ENCODE data around the gene SPRING1.

The SPRING1 gene

DNA sequence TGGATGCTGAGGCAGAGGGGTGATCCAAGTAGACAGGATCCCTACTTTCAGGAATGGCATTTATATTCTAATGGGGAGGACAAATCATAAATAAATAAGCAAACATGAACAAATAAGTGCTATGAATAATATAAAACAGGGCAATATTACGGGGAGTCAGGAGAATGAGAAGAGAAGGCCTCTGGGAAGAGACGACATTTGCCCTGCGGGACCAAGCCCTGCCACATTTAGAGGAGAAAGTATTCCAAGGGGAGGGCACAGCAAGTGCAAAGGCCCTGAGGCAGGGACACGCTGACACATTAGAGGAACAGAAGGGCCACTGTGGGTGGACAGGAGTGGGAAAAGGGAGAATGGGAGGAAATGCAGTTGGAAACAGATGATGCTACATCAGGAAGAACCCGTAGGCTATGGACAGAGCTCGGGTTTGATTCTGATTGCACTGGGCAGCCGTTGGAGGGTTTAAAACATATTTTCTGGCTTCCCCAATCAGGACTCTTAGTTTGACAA, 1.6 kb upstream of the SPRING1 start:
- DNase-seq, result no peak

DNA sequence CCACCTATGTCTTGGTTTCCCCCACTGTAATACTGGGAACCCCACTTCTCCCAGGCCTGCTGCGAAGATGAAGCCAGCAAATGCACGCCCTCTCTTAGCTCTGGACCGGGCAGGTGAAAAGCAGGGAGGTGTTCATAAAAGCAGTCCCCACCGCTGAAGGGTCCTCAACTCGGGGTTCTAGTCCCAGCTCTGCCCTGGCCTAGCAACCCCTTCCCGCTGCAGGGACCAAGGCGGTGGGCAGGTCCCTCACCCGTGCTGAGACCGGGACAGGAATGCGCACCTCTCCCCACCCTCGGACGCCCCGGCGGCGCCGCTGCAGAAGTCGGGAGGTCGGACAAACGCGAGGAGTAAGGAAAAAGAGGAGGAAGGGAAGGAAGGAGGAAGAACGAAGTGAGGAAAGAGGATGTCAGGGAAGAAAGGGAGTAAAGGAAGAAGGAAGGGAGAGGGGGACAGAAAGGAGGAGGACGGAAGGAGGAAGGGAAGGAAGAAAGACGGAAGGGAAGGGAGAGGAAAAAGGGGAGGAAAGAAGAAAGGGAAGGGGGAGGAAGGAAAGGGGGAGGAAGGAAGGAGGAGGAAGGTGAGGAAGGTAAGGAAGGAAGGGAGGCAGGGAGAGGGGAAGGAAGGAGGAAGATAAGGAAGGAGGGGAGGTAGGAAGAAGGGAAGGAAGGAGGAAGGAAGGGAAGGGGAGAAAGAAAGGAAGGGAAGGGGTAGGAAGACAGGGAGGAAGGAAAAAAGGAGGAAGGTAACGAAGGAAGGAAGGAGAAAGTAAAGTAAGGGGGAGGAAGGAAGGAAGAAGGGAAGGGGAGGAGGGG, 701 bp downstream of the SPRING1 start:
- DNase-seq, result no peak

DNA sequence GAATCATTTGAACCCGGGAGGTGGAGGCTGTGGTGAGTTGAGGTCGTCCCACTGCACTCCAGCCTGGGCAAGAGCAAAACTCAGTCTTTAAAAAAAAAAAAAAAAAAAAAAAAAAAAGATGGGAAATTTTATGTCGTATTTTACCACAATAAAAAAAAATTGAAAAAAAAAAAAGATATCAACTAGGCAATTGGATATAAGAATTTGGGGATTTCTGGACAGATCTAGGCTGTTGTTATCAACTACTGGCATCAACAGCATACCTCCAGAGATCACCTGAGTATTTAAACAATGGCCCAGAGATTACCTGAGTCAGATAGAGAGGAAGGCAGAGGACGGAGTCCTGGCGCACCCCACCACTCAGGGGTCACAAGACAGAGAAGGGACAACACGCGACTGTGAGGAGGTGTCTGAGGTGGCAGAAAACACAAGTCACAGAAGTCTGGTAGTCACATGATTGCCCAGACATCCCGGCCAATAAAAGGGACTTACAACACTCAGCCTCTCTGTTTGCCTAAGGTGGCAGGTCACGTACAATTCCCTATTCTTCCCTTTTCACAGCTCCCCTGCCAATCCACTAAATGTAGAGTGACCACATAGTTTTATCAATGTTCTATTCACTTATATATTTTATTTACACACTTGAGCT, 1.8 kb downstream of the SPRING1 start:
- no peak for DNase-seq

DNA sequence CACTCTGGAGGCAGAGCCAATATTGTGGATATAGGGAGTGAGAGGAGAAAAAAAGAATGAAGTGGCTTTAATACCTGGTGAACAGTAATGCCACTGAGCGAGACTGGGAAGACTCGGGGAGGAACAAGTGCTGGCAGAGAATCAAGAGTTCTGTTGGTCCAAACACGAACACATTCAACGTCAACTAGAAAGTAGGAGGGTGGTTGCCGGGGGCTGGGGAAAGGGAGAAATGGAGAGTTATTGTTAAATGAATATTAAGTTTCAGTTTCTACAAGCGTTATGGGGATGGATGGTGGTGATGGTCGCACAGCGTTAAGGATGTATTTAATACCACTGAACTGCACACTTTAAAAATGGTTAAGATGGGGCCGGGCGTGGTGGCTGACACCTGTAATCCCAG, 2.8 kb downstream of the SPRING1 start:
- no peak for DNase-seq

DNA sequence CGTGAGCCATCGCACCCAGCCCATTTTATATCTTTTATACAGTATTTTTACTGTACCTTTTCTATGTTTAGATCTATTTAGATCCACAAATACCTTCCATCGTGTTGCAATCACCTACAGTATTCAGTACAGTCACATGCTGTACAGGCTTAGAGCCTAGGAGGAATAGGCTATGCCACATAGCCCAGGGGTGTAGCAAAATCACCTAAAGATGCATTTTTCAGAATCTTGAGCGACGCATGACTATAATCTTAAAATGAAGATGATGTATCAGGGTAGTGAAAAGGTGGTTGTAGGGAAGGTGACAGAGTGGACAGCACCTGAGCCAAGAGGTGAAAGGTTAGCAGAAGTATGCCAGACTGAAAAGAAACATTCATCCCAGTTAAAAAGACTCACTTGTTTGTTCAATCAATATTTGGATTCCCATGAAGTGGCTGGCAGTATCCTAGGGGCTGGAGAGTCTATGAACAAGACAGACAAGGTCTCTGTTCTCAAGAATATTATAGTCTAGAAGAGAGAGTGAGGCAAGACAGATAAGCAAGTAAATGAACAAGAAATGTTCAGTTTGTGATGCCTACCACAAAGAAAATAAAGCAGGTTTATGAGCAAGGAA, 3.6 kb downstream of the SPRING1 start:
- DNase-seq, result no peak

- DNase-seq, result no peak
Observed at GRCh38 chr12:116731801-116732200, 6.1 kb downstream of the SPRING1 start.

- DNase-seq, result no peak
Observed at GRCh38 chr12:116727891-116728290, 10.0 kb downstream of the SPRING1 start.

- DNase-seq, result no peak
Observed at GRCh38 chr12:116727261-116727660, 10.6 kb downstream of the SPRING1 start.

GRCh38 chr12:116726694-116727093, 11.2 kb downstream of the SPRING1 start:
- no peak for DNase-seq

GRCh38 chr12:116722245-116722644, 15.6 kb downstream of the SPRING1 start:
- DNase-seq, result no peak

GRCh38 chr12:116719731-116720528, 17.9 kb downstream of the SPRING1 start:
- no peak for DNase-seq

GRCh38 chr12:116718655-116719454, 19.0 kb downstream of the SPRING1 start:
- no peak for DNase-seq

GRCh38 chr12:116717466-116718437, 20.1 kb downstream of the SPRING1 start:
- DNase-seq, result no peak

GRCh38 chr12:116714175-116714574, 23.7 kb downstream of the SPRING1 start:
- no peak for DNase-seq

- DNase-seq, result no peak
Observed at GRCh38 chr12:116713527-116713926, 24.3 kb downstream of the SPRING1 start.

DNA sequence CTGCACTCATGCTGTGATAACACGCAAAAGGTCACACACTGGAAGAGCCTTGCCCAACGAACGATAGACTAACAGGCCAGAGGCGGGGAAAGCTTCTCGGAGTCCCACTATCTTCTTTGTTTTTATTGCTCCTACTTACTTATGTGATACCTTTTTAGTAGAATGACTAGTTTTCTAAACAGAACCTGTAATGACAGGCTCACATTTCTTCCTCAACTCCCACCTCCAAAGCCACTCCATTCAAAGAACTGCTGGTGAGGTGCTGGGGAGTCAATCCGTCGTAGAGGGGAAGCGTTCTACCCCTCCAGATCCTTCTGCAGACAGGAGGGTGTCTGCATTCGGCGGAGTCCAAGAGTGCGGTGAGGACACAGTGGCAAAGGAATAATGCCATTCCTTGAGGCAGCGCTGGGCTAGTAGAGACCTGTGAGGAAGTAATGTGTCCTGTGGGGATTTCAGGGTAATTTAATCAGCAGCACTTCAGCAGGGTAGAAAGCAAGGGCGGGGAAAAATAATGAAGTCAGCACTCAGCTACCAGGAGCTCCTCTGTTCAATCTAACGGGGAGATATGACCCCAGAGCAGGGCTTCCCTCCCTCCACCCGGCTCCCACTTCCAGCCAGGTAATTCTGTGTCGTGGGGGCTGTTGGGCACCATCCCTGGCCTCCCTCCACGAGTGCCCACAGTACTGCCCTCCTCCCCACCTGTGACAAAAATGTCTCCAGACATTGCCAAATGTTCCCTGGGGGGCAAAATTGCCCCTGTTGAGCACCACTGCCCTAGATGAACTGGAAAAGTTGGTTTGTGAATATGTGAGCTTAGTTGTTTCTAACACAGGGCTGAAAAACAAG, 25.2 kb downstream of the SPRING1 start:
- no peak for DNase-seq

DNA sequence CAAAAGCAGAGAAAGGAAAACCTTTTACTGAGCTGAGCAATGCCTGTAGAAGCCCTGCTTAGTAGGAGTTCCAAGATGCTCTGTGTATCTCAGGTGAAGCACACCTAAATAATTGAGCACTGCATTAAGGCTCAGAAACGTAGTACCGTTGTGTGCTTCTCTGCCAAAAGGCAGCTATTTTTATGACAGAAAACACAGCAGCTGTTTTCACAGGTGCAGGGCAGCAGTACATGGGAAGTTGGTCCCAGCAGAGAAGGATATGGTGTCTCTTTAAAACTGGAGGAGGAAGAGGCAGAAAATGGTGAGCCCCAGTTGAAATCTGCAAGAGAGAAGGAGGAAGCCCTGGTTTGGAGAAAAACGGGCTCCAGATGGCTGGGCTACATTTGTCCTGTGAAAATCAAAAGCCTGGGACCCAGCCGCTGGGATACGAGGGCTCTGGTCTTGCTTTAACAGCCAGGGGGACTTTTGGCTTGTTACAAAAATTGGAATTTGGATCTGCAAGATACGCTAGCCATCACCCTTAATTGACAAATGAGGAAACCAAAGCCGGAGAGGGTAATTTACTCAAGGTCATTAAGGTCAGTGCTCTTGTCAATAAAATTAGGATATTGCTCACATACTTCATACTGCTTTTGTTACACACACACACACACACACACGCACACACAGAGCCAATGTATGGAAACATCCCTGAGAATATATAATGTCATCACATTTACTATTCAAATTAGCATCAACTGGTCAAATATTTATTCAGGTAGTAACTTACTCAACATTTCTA, 27.3 kb downstream of the SPRING1 start:
- no peak for DNase-seq

GRCh38 chr12:116709768-116710167, 28.1 kb downstream of the SPRING1 start:
- DNase-seq, result no peak
